Measurements from ENCODE around the gene IFFO2. TPM values are rescaled to one million over a fixed set of nuclear protein-coding genes. Genes with fewer than 3 reads are reported as not detected.

IFFO2 gene
- total RNA-seq, 4 donors from 2014 or later: 5.0 to 145 (median 13.6) TPM

GRCh38 chr1:18913065-18913835 is 43.2 kb downstream of the IFFO2 start:
- TF ChIP-seq POLR2A (IDR thresholded peaks at IDR 0.05): no peak
- no peak for TF ChIP-seq POLR2AphosphoS5 (IDR thresholded peaks at IDR 0.05)
- TF ChIP-seq, protein P1, sequence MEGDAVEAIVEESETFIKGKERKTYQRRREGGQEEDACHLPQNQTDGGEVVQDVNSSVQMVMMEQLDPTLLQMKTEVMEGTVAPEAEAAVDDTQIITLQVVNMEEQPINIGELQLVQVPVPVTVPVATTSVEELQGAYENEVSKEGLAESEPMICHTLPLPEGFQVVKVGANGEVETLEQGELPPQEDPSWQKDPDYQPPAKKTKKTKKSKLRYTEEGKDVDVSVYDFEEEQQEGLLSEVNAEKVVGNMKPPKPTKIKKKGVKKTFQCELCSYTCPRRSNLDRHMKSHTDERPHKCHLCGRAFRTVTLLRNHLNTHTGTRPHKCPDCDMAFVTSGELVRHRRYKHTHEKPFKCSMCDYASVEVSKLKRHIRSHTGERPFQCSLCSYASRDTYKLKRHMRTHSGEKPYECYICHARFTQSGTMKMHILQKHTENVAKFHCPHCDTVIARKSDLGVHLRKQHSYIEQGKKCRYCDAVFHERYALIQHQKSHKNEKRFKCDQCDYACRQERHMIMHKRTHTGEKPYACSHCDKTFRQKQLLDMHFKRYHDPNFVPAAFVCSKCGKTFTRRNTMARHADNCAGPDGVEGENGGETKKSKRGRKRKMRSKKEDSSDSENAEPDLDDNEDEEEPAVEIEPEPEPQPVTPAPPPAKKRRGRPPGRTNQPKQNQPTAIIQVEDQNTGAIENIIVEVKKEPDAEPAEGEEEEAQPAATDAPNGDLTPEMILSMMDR (IDR thresholded peaks at IDR 0.05): peak; percentile 91 to 97 (median 93)
- Histone ChIP-seq H3K27me3 (no peaks in the 10 kb centered on the region), H3K27ac (peak overlapping the region; percentile 42 to 66 (median 56)), H3K9me3 (no peaks in the 10 kb centered on the region), H3K4me1 (peaks cover 0 to 8% (median 5%) of the 10 kb centered on the region in 4 donors), H3K36me3 (peaks cover 0 to 4% (median 0%) of the 10 kb centered on the region in 4 donors), H3K4me3 (no peak overlapping the region)
- in situ Hi-C loops (cut with MboI; ENCODE audit: low pct_ligation_motif_present in 1 of 4, low pct_unique_long_range_greater_than_20kb in 1 of 4, low sequenced_read_pairs in 3 of 4): loop anchor here in 2 of 4 donors (10.0 to 25.0 kb wide), 2 partner anchors 62 to 324 kb away; no protein-coding TSS in a partner anchor
- intact Hi-C loops (cut with DNase I; ENCODE audit: low total_unique reads): no loop called here
- 33% methylated on average over 22 of the region's 22 CpGs; no CpG with 5 or more reads in 1 of the 2 donors for WGBS, 2 donors (ENCODE audit: low coverage in 1 of 2)
- peak; percentile 85 for DNase-seq

DNA sequence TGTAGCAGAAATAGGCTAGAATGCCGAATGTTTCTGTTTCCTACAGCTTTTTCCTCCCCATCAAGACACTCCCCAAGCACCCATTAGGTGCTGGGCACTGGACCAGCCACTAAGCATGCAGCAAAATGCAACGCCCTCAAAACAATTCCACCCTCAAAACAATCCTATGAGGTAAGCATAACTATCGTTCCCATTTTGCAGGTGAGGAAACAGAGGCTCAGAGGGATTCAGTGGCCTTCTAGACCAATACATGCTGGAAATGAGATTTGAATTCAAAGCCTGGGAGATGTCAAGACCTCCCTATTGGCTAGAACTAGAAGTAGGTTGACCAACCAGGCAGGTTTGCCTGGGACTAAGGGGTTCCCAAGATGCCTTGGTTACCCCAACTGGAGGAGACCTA is 43.9 kb downstream of the IFFO2 start:
- in situ Hi-C loops (cut with MboI; ENCODE audit: low pct_ligation_motif_present in 1 of 4, low pct_unique_long_range_greater_than_20kb in 1 of 4, low sequenced_read_pairs in 3 of 4) (loop anchor here in 2 of 4 donors (10.0 to 25.0 kb wide), 2 partner anchors 62 to 325 kb away; no protein-coding TSS in a partner anchor), intact Hi-C loops (cut with DNase I; ENCODE audit: low total_unique reads) (no loop called here)
- no peaks in the 10 kb centered on the region for H3K27me3 ChIP-seq
- H3K9me3 ChIP-seq: no peaks in the 10 kb centered on the region
- peaks cover 0 to 4% (median 0%) of the 10 kb centered on the region in 4 donors for H3K36me3 ChIP-seq
- no peak for TF ChIP-seq POLR2A (IDR thresholded peaks at IDR 0.05)
- DNase-seq: no peak
- peaks cover 0 to 8% (median 7%) of the 10 kb centered on the region in 4 donors for H3K4me1 ChIP-seq
- no peak overlapping the region for H3K4me3 ChIP-seq
- no peak overlapping the region for H3K27ac ChIP-seq
- 91 to 100% methylated on average over 1 to 3 of the region's 3 CpGs for WGBS, 2 donors (ENCODE audit: low coverage in 1 of 2)

DNA sequence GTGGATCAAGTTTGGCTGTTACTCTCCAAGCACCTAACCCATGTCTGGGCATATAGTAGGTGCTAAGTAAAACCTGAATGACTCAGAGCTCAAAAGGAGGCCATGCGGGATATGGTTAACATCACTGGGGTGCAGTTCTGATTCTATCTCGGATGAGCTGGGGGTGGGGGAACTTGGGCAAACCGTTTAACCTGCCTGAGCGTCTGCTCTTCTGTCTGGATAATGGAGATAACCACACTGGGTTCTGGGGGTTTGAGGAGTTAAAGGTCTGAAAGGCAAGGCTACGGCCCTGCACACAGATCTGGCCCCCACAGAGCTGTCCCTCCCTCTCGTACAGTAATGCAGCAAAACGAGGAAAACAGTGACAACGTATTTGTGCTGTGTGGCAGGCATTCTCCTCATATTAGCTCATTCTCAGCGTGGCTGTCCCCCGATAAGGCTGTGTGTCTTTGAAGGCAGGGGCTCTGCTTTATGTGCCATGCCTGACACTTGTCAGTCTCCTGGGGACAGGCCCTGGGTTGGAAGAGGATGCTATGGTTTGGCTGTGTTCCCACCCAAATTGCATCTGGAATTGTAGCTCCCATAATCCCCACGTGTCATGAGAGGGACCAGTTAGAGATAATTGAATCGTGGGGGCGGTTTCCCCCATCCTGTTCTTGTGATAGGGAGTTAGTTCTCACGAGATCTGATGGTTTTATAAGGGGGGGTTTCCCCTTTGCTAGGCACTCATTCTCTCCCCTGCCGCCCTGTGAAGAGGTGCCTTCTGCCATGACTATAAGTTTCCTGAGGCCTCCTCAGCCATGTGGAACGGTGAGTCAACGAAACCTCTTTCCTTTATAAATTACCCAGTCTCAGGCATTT is 47.3 kb downstream of the IFFO2 start:
- Histone ChIP-seq H3K4me1 (peaks cover 3 to 17% (median 13%) of the 10 kb centered on the region in 4 donors), H3K9me3 (no peaks in the 10 kb centered on the region), H3K27ac (peak overlapping the region in 1 of 4 donors; percentile 81), H3K36me3 (peaks cover 0 to 4% (median 0%) of the 10 kb centered on the region in 4 donors), H3K4me3 (no peak overlapping the region), H3K27me3 (no peaks in the 10 kb centered on the region)
- no peak for DNase-seq
- TF ChIP-seq EP300 (IDR thresholded peaks at IDR 0.05; ENCODE audit: low read depth): no peak
- TF ChIP-seq, protein P1 (IDR thresholded peaks at IDR 0.05): no peak
- TF ChIP-seq POLR2AphosphoS5 (IDR thresholded peaks at IDR 0.05): no peak
- no peak for TF ChIP-seq POLR2A (IDR thresholded peaks at IDR 0.05)
- intact Hi-C loops (cut with DNase I; ENCODE audit: low total_unique reads) (loop anchor here (5.0 kb wide), 1 partner anchor 48 kb away; the partner anchor contains the start of gene IFFO2), in situ Hi-C loops (cut with MboI; ENCODE audit: low pct_ligation_motif_present in 1 of 4, low pct_unique_long_range_greater_than_20kb in 1 of 4, low sequenced_read_pairs in 3 of 4) (loop anchor here (5.0 to 25.0 kb wide), 3 partner anchors 63 to 328 kb away; no protein-coding TSS in a partner anchor)
- 65 to 84% methylated on average over 12 to 17 of the region's 17 CpGs for WGBS, 2 donors (ENCODE audit: low coverage in 1 of 2)

DNA sequence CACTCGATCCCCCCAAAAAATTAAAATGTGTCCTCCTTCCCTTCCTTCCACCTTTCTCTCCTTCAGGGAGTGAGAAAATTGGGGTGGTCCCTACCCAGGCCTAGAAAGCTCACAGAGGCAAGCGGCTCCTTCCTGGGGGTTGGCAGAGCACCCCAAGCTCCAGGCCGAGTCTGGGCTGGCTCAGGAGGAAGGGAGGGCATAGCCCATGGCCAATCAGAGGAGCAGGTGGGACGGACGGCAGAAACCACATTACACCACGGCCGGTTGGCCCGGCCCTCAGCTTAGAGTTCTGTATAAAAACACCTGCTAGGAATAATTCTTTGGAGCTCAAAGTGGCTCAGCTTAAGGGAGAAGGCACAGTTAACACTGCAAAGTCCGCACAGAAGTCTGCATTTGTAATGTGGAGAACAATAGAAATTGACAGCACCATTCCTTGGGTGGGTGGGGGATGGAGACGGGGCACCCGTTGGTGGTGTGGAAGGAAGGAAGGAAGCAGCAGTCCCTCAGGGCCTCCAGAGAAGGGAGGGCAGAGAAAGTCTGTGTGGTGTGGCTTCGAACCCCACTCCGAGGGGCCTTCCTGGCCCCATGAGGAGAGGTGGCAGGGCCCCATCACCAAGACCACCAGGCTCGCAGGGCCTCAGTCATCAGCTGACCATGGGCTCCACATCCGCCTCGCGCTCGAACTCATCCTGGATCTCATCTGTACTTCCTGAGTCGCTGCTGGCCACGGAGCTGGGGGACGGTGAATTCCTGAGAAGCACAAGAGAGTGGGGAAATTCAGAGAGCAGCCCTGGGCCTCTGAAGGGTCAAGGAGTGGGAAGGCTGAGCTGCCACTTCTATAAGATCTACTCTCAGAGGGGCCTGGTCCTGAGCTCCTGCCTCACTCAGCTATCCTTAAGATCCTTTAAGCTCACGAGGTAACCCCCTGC is 48.3 kb downstream of the IFFO2 start:
- intact Hi-C loops (cut with DNase I; ENCODE audit: low total_unique reads) (loop anchor here (5.0 kb wide), 1 partner anchor 49 kb away; the partner anchor contains the start of gene IFFO2), in situ Hi-C loops (cut with MboI; ENCODE audit: low pct_ligation_motif_present in 1 of 4, low pct_unique_long_range_greater_than_20kb in 1 of 4, low sequenced_read_pairs in 3 of 4) (loop anchor here (5.0 to 25.0 kb wide), 3 partner anchors 64 to 329 kb away; no protein-coding TSS in a partner anchor)
- TF ChIP-seq POLR2A (IDR thresholded peaks at IDR 0.05) (no peak), POLR2AphosphoS5 (IDR thresholded peaks at IDR 0.05) (no peak), EP300 (IDR thresholded peaks at IDR 0.05; ENCODE audit: low read depth) (no peak)
- TF ChIP-seq, protein P1 (IDR thresholded peaks at IDR 0.05): no peak
- peak overlapping the region in 3 of 4 donors; percentile 40 to 81 (median 65) for H3K27ac ChIP-seq
- 47 to 66% methylated on average over 2 to 22 of the region's 22 CpGs for WGBS, 2 donors (ENCODE audit: low coverage in 1 of 2)
- peaks cover 7 to 18% (median 14%) of the 10 kb centered on the region in 4 donors for H3K4me1 ChIP-seq
- H3K27me3 ChIP-seq: no peaks in the 10 kb centered on the region
- no peaks in the 10 kb centered on the region for H3K9me3 ChIP-seq
- DNase-seq: no peak
- H3K4me3 ChIP-seq: no peak overlapping the region
- peaks cover 0 to 4% (median 0%) of the 10 kb centered on the region in 4 donors for H3K36me3 ChIP-seq

All from transverse colon (tissue), 4 donors.